Stimulated activated CD4-positive, alpha-beta T cell treated with anti-CD3 and anti-CD28 coated beads, TNF-alpha, amount 100 ng/mL, for 48 hours (primary cell): ENCODE data around the gene CCL18.
A peak's percentile ranks its signal among the peaks of the same experiment; 100 is the strongest.
"Not testable (repeated sequence)": the region's sequence is repeated elsewhere in the genome, so short reads cannot be mapped to it uniquely, and the experiment has no call there.

Experiments
- DNase-seq, 3 donors: peaks; one replicate each; pipeline ENCODE4 v3.0.0-alpha.2; 2020; ENCODE audit warnings: low read depth in 3 of 3

The CCL18 gene

GRCh38 chr17:36071751-36072150, 7.7 kb downstream of the CCL18 start:
- DNase-seq = no peak

GRCh38 chr17:36072431-36073121, 8.5 kb downstream of the CCL18 start:
- peak; percentile 57 to 85 (median 78) for DNase-seq

GRCh38 chr17:36074365-36074764, 10.3 kb downstream of the CCL18 start:
- DNase-seq = no peak

GRCh38 chr17:36081681-36082471, 17.8 kb downstream of the CCL18 start:
- not testable (repeated sequence) for DNase-seq

GRCh38 chr17:36082482-36083120, 18.5 kb downstream of the CCL18 start:
- not testable (repeated sequence) for DNase-seq

GRCh38 chr17:36083691-36084090, 19.6 kb downstream of the CCL18 start:
- not testable (repeated sequence) for DNase-seq

- no peak for DNase-seq
Observed at GRCh38 chr17:36085765-36086164, 21.7 kb downstream of the CCL18 start.

- no peak for DNase-seq
Observed at GRCh38 chr17:36086791-36087190, 22.7 kb downstream of the CCL18 start.

GRCh38 chr17:36087471-36087870, 23.4 kb downstream of the CCL18 start:
- not testable (repeated sequence) for DNase-seq

- DNase-seq = not testable (repeated sequence)
Observed at GRCh38 chr17:36087897-36088572, 24.0 kb downstream of the CCL18 start.

GRCh38 chr17:36088670-36089338, 24.7 kb downstream of the CCL18 start:
- no peak for DNase-seq

- DNase-seq = no peak
Observed at GRCh38 chr17:36089339-36089865, 25.3 kb downstream of the CCL18 start.

- peak in 2 of 3 donors; percentile 32 to 46 for DNase-seq
Observed at GRCh38 chr17:36089888-36090836, 26.1 kb downstream of the CCL18 start, which contains the start of gene CCL3. CCL3 (minus strand) TSS chr17:36090143; CDS start chr17:36090058, 85 bp downstream.

GRCh38 chr17:36092230-36092629, 28.2 kb downstream of the CCL18 start:
- DNase-seq = no peak

GRCh38 chr17:36092715-36093114, 28.6 kb downstream of the CCL18 start:
- DNase-seq = not testable (repeated sequence)

- DNase-seq = no peak
Observed at GRCh38 chr17:36094232-36094631, 30.2 kb downstream of the CCL18 start.

- DNase-seq = no peak
Observed at GRCh38 chr17:36094746-36095145, 30.7 kb downstream of the CCL18 start.

- DNase-seq = no peak
Observed at GRCh38 chr17:36095992-36096391, 31.9 kb downstream of the CCL18 start.

GRCh38 chr17:36099004-36099403, 34.9 kb downstream of the CCL18 start:
- not testable (repeated sequence) for DNase-seq
